ENCODE measurements around the gene KIF20A. TPM values are rescaled to one million over a fixed set of nuclear protein-coding genes. Genes with fewer than 3 reads are reported as not detected.

The KIF20A gene
- polyA plus RNA-seq, 1 of the 3 experiments (the other 2 are of a cell fraction) = 16.0 TPM

GRCh38 chr5:138192826-138193225 lies 13.9 kb downstream of the KIF20A start:
- Histone ChIP-seq H3K27me3 (ENCODE audit: insufficient read depth) (no peaks in the 10 kb centered on the region), H2AFZ (ENCODE audit: low read depth) (no peak overlapping the region), H3K4me3 (ENCODE audit: low read depth in 2 of 2, low read length in 1 of 2) (no peak overlapping the region), H3K9ac (no peak overlapping the region), H3K9me2 (no peaks in the 10 kb centered on the region), H3K79me2 (ENCODE audit: insufficient read depth) (no peaks in the 10 kb centered on the region), H3K36me3 (replicated peaks in 1 of 2; ENCODE audit: control insufficient read depth in 1 of 2, insufficient read depth in 2 of 2, low read length in 1 of 2) (peaks cover 48 to 61% of the 10 kb centered on the region in 2 experiments), H4K20me1 (ENCODE audit: insufficient read depth) (no peaks in the 10 kb centered on the region), H3K4me2 (no peak overlapping the region), H3K4me1 (ENCODE audit: control insufficient read depth in 1 of 2, insufficient read depth in 2 of 2, low read depth in 1 of 2, low read length in 1 of 2) (no peaks in the 10 kb centered on the region), H3F3A (replicated peaks; ENCODE audit: insufficient read depth) (no peaks in the 10 kb centered on the region), H3K27ac (ENCODE audit: low read depth in 2 of 2, low read length in 1 of 2) (no peak overlapping the region), H3K9me3 (no peaks in the 10 kb centered on the region)
- ChIA-PET POLR2A (no interaction called here), CTCF (no interaction called here)
- no peak for TF ChIP-seq REST (IDR thresholded peaks at IDR 0.05; ENCODE audit: low read depth, low read length)
- no peak for TF ChIP-seq NFIC (IDR thresholded peaks at IDR 0.05; ENCODE audit: borderline replicate concordance)
- TF ChIP-seq CHD2 (IDR thresholded peaks at IDR 0.05; ENCODE audit: low read length, partially characterized antibody) = no peak
- TF ChIP-seq YY1 (IDR thresholded peaks at IDR 0.05; ENCODE audit: low read depth) = no peak
- TF ChIP-seq PBX3 (IDR thresholded peaks at IDR 0.05) = no peak
- TF ChIP-seq RAD21 (IDR thresholded peaks at IDR 0.05; ENCODE audit: low read length) = no peak
- TF ChIP-seq USF2 (IDR thresholded peaks at IDR 0.05; ENCODE audit: borderline replicate concordance, low read depth, low read length) = no peak
- no peak for TF ChIP-seq ELF1 (IDR thresholded peaks at IDR 0.05)
- TF ChIP-seq JUND (IDR thresholded peaks at IDR 0.05) = no peak
- no peak for TF ChIP-seq ZBTB33 (IDR thresholded peaks at IDR 0.05; ENCODE audit: borderline replicate concordance, low read depth)
- TF ChIP-seq USF1 (IDR thresholded peaks at IDR 0.05; ENCODE audit: borderline replicate concordance, low read depth) = no peak
- TF ChIP-seq MAX (IDR thresholded peaks at IDR 0.05; ENCODE audit: low read depth) = no peak
- TF ChIP-seq CTCF (IDR thresholded peaks at IDR 0.05) = no peak
- no peak for TF ChIP-seq RFX5 (IDR thresholded peaks at IDR 0.05; ENCODE audit: low read length)
- TF ChIP-seq FOXJ3 (CRISPR knock-in tag; IDR thresholded peaks at IDR 0.05) = no peak
- TF ChIP-seq IRF3 (IDR thresholded peaks at IDR 0.05; ENCODE audit: low read depth, low read length) = no peak
- no peak for TF ChIP-seq SMC3 (IDR thresholded peaks at IDR 0.05; ENCODE audit: low read depth, low read length)
- no peak for TF ChIP-seq MEF2A (IDR thresholded peaks at IDR 0.05; ENCODE audit: borderline replicate concordance, low read depth)
- 91% methylated on average over 3 of the region's 3 CpGs for WGBS (ENCODE audit: low lambda C conversion rate)
- DNase-seq = no peak

Data from SK-N-SH (cell line).